BE2C (cell line): ENCODE measurements around the gene NSL1.
"Not testable (repeated sequence)": the region's sequence is repeated elsewhere in the genome, so short reads cannot be mapped to it uniquely, and the experiment has no call there.

ENCODE experiments used
- DNase-seq: peaks from one replicate; pipeline ENCODE4 v3.0.0-alpha.2; 2020
- H3K27me3 ChIP-seq: fragments of 250-450 bp; sonication (Bioruptor Pico); 2 replicates; pipeline ENCODE4 v1.5.1; 2020; ENCODE audit warnings: mild to moderate bottlenecking
- H3K36me3 ChIP-seq: fragments of 250-450 bp; sonication (Bioruptor Pico); 2 replicates; pipeline ENCODE4 v1.5.1; 2020; ENCODE audit warnings: mild to moderate bottlenecking
- H3K4me1 ChIP-seq: fragments of 250-450 bp; sonication (Bioruptor Pico); 2 replicates; pipeline ENCODE4 v1.5.1; 2020
- H3K4me3 ChIP-seq: 2 replicates; pipeline ENCODE4 v1.5.1; 2011; ENCODE audit warnings: low read depth, low read length
- H3K9me3 ChIP-seq: fragments of 250-450 bp; sonication (Bioruptor Pico); 2 replicates; pipeline ENCODE4 v1.5.1; 2020
- CTCF ChIP-seq: IDR thresholded peaks from 2 replicates; pipeline ENCODE4 v1.5.1; 2012; ENCODE audit warnings: mild to moderate bottlenecking, low read depth, low read length

The NSL1 gene

GRCh38 chr1:212785871-212786270 lies 5.7 kb downstream of the NSL1 start:
- no peak for TF ChIP-seq CTCF
- no peaks in the 10 kb centered on the region for H3K4me1 ChIP-seq
- no peak for DNase-seq

GRCh38 chr1:212783976-212784375 lies 7.6 kb downstream of the NSL1 start:
- Histone ChIP-seq H3K27me3 (no peaks in the 10 kb centered on the region), H3K4me3 (no peak overlapping the region), H3K4me1 (no peaks in the 10 kb centered on the region), H3K9me3 (no peaks in the 10 kb centered on the region), H3K36me3 (peaks cover 44% of the 10 kb centered on the region)
- no peak for DNase-seq
- no peak for TF ChIP-seq CTCF

More at GRCh38 chr1:212785871-212786270, 5.7 kb downstream of the NSL1 start:
- Histone ChIP-seq H3K36me3 (peaks cover 44% of the 10 kb centered on the region), H3K9me3 (no peaks in the 10 kb centered on the region), H3K4me3 (no peak overlapping the region), H3K27me3 (no peaks in the 10 kb centered on the region)

DNA sequence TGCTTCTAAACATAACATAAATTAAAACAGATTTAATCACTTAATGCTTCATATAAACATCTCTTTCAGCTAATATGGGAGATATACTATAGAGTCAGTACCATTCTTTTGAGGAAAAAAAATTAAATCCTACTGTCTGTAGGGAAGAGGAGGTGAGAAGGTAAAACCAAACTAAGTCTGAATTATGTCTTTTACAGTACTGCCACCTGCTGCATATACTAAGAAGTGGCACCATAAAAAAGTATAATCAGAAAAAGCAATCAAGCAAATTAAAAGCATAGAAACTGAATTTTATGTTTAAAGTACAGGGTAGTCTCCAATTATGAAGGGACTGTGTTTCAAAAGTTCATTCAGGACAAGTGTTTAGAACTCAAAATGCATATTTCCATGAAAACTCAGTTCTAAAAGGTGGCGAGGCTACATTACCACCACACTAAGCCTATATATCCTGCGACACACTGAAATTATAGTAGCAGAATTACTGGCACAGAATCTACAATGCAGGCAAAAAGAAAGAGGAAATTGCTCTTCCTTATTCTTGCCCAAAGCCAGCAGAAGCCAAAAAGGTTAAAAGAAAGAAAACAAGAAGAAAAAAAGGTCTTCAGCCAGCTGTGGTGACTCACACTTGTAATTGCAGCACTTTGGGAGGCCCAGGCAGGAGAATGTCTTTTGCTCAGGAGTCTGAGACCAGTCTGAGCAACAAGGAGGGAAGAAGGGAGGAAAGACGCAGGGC lies 9.0 kb downstream of the NSL1 start:
- Histone ChIP-seq H3K27me3 (no peaks in the 10 kb centered on the region), H3K4me3 (no peak overlapping the region), H3K36me3 (peaks cover 44% of the 10 kb centered on the region), H3K4me1 (no peaks in the 10 kb centered on the region), H3K9me3 (no peaks in the 10 kb centered on the region)
- TF ChIP-seq CTCF = peak; percentile 57
- DNase-seq = no peak

DNA sequence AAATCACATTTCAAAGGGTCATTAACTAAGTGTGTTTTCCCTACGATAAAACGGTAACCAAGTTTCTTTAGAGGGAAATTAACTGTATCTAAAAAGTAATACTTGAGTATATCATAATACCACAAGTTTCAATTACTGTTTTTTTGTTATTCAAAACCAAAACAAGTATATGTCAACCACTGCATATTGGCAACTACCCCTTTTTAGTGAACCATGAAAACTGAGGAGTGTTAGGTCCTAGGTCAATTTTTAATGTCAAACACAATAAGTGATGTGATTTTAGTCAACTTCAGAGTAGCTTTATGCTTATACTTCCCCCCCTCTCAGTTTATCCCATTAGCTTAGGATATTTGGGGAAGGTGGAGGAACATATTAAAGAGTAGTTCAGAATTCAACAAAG lies 10.4 kb downstream of the NSL1 start:
- H3K27me3 ChIP-seq = no peaks in the 10 kb centered on the region
- H3K4me3 ChIP-seq = no peak overlapping the region
- H3K4me1 ChIP-seq = no peaks in the 10 kb centered on the region
- peaks cover 31% of the 10 kb centered on the region for H3K36me3 ChIP-seq
- TF ChIP-seq CTCF = no peak
- H3K9me3 ChIP-seq = no peaks in the 10 kb centered on the region
- DNase-seq = no peak

- TF ChIP-seq CTCF = no peak
Observed at GRCh38 chr1:212780759-212781158, 10.8 kb downstream of the NSL1 start.

GRCh38 chr1:212779086-212779485 lies 12.5 kb downstream of the NSL1 start:
- not testable (repeated sequence) for H3K4me3 ChIP-seq, H3K27me3 ChIP-seq, H3K4me1 ChIP-seq, H3K9me3 ChIP-seq, DNase-seq
- H3K36me3 ChIP-seq = peaks cover 22% of the 10 kb centered on the region

More at GRCh38 chr1:212780759-212781158, 10.8 kb downstream of the NSL1 start:
- DNase-seq = no peak
- Histone ChIP-seq H3K27me3 (no peaks in the 10 kb centered on the region), H3K4me3 (no peak overlapping the region), H3K36me3 (peaks cover 28% of the 10 kb centered on the region), H3K9me3 (no peaks in the 10 kb centered on the region), H3K4me1 (no peaks in the 10 kb centered on the region)

DNA sequence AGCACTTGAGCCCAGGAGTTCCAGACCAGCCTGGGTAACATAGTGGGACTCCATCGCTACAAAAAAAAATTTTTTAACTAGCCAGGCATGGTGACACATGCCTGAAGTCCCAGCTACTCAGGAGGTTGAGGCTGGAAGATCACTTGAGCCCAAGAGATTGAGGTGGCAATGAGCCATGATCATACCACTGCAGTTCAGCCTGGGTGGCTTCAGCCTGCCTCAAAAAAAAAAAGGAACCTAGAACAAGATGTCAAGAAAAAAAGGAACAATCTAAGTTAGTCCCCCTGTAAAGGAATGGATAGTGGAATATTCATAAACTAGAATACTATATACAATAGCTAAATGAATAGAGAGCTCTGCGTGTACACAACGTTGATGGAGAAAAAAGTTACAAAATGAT lies 14.4 kb downstream of the NSL1 start:
- peaks cover 9% of the 10 kb centered on the region for H3K36me3 ChIP-seq
- no peaks in the 10 kb centered on the region for H3K4me1 ChIP-seq

More for the DNA sequence above, 14.4 kb downstream of the NSL1 start:
- DNase-seq = no peak
- Histone ChIP-seq H3K9me3 (no peaks in the 10 kb centered on the region), H3K27me3 (no peaks in the 10 kb centered on the region), H3K4me3 (no peak overlapping the region)
- TF ChIP-seq CTCF = no peak
